ENCODE measurements around the gene BCAP31.
"Not testable (repeated sequence)": the region's sequence is repeated elsewhere in the genome, so short reads cannot be mapped to it uniquely, and the experiment has no call there.

Gene BCAP31

GRCh38 chrX:153707406-153707805 lies 16.8 kb downstream of the BCAP31 start:
- no peak for DNase-seq (ENCODE audit: low read depth in 1 of 2, low spot score in 1 of 2)
- TF ChIP-seq JUND (IDR thresholded peaks at IDR 0.05; ENCODE audit: low read depth), result no peak
- in situ Hi-C loops (cut with HindIII; ENCODE audit: low pct_unique_long_range_greater_than_20kb, low sequenced_read_pairs), result no loop called here

- in situ Hi-C loops (cut with HindIII; ENCODE audit: low pct_unique_long_range_greater_than_20kb, low sequenced_read_pairs), result no loop called here
- no peak for DNase-seq (ENCODE audit: low read depth in 1 of 2, low spot score in 1 of 2)
- TF ChIP-seq JUND (IDR thresholded peaks at IDR 0.05; ENCODE audit: low read depth), result no peak
These were observed 17.4 kb downstream of the BCAP31 start for GRCh38 chrX:153706799-153707198.

GRCh38 chrX:153705403-153706060 lies 18.7 kb downstream of the BCAP31 start:
- in situ Hi-C loops (cut with HindIII; ENCODE audit: low pct_unique_long_range_greater_than_20kb, low sequenced_read_pairs); DNase-seq (ENCODE audit: low read depth in 1 of 2, low spot score in 1 of 2): not testable (repeated sequence)

GRCh38 chrX:153704631-153705402 lies 19.4 kb downstream of the BCAP31 start:
- in situ Hi-C loops (cut with HindIII; ENCODE audit: low pct_unique_long_range_greater_than_20kb, low sequenced_read_pairs); DNase-seq (ENCODE audit: low read depth in 1 of 2, low spot score in 1 of 2): not testable (repeated sequence)

GRCh38 chrX:153704021-153704526 lies 20.1 kb downstream of the BCAP31 start:
- no peak for DNase-seq (ENCODE audit: low read depth in 1 of 2, low spot score in 1 of 2)
- in situ Hi-C loops (cut with HindIII; ENCODE audit: low pct_unique_long_range_greater_than_20kb, low sequenced_read_pairs), result no loop called here
- TF ChIP-seq JUND (IDR thresholded peaks at IDR 0.05; ENCODE audit: low read depth), result no peak

GRCh38 chrX:153703036-153703370 lies 21.2 kb downstream of the BCAP31 start:
- no peak for DNase-seq (ENCODE audit: low read depth in 1 of 2, low spot score in 1 of 2)
- in situ Hi-C loops (cut with HindIII; ENCODE audit: low pct_unique_long_range_greater_than_20kb, low sequenced_read_pairs), result no loop called here

GRCh38 chrX:153702336-153703035 lies 21.7 kb downstream of the BCAP31 start:
- in situ Hi-C loops (cut with HindIII; ENCODE audit: low pct_unique_long_range_greater_than_20kb, low sequenced_read_pairs), result no loop called here
- DNase-seq (ENCODE audit: low read depth in 1 of 2, low spot score in 1 of 2), result no peak
- TF ChIP-seq JUND (IDR thresholded peaks at IDR 0.05; ENCODE audit: low read depth), result no peak

More at GRCh38 chrX:153703036-153703370, 21.2 kb downstream of the BCAP31 start:
- no peak for TF ChIP-seq JUND (IDR thresholded peaks at IDR 0.05; ENCODE audit: low read depth)

- in situ Hi-C loops (cut with HindIII; ENCODE audit: low pct_unique_long_range_greater_than_20kb, low sequenced_read_pairs), result no loop called here
- no peak for DNase-seq (ENCODE audit: low read depth in 1 of 2, low spot score in 1 of 2)
- TF ChIP-seq JUND (IDR thresholded peaks at IDR 0.05; ENCODE audit: low read depth), result no peak
These were observed 22.5 kb downstream of the BCAP31 start for GRCh38 chrX:153701706-153702105.

- in situ Hi-C loops (cut with HindIII; ENCODE audit: low pct_unique_long_range_greater_than_20kb, low sequenced_read_pairs), result no loop called here
- DNase-seq (ENCODE audit: low read depth in 1 of 2, low spot score in 1 of 2), result no peak
- no peak for TF ChIP-seq JUND (IDR thresholded peaks at IDR 0.05; ENCODE audit: low read depth)
These were observed 23.2 kb downstream of the BCAP31 start for GRCh38 chrX:153700967-153701366.

GRCh38 chrX:153700376-153700945 lies 23.7 kb downstream of the BCAP31 start:
- no peak for TF ChIP-seq JUND (IDR thresholded peaks at IDR 0.05; ENCODE audit: low read depth)
- DNase-seq (ENCODE audit: low read depth in 1 of 2, low spot score in 1 of 2), result no peak
- in situ Hi-C loops (cut with HindIII; ENCODE audit: low pct_unique_long_range_greater_than_20kb, low sequenced_read_pairs), result no loop called here

GRCh38 chrX:153699784-153700371 lies 24.3 kb downstream of the BCAP31 start:
- DNase-seq (ENCODE audit: low read depth in 1 of 2, low spot score in 1 of 2); in situ Hi-C loops (cut with HindIII; ENCODE audit: low pct_unique_long_range_greater_than_20kb, low sequenced_read_pairs): not testable (repeated sequence)

GRCh38 chrX:153699210-153699783 lies 24.9 kb downstream of the BCAP31 start:
- in situ Hi-C loops (cut with HindIII; ENCODE audit: low pct_unique_long_range_greater_than_20kb, low sequenced_read_pairs); DNase-seq (ENCODE audit: low read depth in 1 of 2, low spot score in 1 of 2): not testable (repeated sequence)
